IPS-NIHi11 (cell line): ENCODE data around the gene RFX3.
A peak's percentile ranks its signal among the peaks of the same experiment; 100 is the strongest.

Source experiments
- DNase-seq: peaks from one replicate; pipeline ENCODE4 v3.0.0; 2012; ENCODE audit warnings: mixed read lengths, low spot score

The RFX3 gene

DNA sequence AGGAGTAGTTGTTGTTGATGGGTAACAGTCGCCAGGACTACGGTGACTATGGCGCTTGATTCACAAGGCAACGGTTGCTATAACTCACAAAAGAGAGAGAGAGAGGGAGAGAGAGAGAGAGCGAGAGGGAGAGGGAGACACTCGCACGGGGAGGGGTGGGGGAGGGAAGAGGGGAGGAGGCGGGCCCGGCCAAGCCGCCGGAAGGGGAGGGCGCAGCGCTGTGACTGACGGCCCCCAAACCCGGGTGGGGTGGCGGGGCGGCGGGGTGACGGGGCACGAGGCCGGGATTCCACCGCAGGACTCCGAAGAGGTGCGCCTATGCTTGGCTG is at the start of gene RFX3:
TSS of gene RFX3 (minus strand) at position 166 of the 329 bp plus-strand sequence. CDS start 130,413 bp downstream, outside the sequence.
- peak; percentile 86 for DNase-seq

DNA sequence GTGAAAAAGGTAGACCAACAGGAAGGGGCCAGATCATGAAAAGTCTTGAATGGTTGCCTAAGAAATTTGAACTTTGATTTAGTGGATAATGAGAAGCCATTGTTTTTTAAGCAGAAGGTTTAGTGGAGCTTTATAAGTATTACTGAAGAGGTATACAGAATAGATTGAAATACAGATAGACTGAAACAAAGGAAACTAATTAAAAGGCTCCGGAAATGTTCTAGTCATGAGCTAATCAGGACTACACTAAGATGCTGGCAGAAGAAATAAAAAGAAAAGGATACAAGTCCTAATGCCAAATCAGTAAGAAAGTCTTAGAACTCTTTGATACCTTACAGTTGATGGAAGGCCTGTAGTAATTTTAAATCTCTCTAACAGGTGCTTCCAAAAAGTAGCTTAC is 45.7 kb upstream of the RFX3 start:
- no peak for DNase-seq

DNA sequence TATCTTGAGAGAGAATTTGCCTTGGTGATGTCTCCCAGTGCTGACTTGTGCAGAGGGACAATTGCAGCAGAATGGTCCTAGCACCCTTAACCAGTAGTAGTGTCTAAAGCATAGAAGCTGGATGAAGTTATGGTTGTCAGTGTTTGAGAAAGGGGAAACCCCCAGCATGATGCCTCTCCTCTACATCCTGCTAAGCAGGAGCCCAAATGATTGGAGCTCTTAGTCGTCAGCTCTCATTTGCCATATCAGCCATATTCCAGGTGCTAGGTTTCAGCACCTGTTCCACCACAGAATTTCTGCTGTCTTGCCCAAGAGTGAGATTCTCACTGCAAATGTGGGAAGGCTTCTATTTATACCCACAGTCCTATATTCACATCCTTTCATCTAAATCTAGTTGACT is 43.7 kb upstream of the RFX3 start:
- DNase-seq: no peak

DNA sequence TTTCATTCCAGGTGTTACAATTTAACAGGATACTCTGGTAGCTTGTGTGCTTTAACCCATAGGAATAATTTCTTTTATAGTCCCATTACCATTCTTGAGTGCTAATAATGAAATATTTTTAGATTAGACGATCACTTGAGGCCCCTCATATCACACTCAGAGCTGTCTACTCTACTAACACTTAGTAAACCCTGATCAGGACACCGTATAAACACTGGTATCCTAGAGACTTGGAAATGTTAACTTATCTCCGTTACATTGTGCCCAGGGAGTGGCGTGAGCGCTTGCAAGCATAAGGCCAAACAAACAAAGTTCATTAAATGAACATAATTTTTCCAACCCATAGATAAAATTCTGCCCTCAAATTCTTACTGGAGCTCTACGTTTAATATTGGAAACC is 42.2 kb upstream of the RFX3 start:
- DNase-seq: no peak

DNA sequence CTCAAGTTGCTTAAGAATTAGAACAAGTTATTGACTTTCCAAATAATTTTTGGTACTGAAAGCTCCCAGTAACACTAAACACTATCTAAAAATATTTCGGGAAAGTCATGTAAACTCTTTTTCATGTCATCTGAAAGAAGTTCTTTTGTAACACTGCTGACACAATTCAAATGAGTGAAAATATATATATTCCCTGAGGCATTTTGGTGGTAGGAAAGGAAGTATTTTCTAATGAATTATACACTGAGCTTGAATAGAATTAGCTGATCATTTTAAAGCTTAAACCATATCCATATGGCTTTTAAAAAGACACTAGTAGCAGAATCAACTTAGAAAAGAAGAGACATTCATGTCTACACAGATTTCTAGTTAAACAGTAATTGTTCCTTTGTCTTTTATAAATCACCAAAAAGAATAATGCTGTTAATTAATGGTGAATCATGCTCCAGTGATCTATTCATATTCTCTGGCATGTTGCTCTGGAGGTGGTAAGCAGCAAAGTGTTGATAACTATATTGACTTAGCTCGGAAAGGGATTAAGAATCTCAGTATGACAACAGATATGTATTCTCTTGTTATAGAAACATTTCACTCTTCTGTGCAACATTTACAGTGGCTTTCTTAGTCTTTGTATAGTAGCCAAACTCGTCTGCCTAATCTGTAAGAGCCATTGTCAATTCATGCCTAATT is 27.4 kb upstream of the RFX3 start:
- DNase-seq: no peak

DNA sequence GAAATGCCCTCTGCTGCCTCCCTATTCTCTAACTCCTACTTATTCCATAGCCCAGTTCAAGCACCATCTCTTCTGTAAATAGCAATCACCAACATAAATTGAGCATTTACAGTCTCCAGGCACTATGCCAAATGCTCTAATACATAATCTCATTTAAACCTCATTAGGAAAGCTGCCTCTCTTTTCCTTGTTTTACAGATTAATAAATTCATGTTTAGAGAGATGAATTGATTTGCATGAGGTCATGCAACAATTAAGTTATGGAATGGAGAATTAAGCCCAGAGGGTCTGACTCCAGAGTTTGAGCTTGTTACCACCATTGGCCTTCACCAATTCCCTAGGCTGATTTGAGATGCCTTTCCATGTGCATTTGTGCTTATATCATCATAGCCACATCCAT is 23.4 kb upstream of the RFX3 start:
- no peak for DNase-seq

DNA sequence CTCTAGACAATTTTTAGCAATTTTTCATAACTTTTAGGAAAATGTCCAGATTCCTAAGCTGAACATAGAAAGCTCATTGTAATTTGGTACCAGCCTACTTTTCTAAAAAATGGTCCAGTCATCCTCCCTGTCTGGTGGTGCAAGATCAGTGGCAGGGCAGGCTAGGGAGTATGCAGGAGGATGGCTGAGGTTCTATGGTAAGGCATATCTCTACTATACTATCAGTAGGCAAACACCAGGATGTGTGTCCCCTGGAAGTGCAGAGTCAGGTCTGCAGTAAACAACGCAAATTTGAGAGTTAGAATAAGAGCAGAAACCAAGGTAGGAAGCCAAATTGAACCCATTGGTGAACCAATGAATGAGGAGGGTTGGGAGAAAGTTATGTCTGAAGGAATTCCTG is 22.8 kb upstream of the RFX3 start:
- no peak for DNase-seq

DNA sequence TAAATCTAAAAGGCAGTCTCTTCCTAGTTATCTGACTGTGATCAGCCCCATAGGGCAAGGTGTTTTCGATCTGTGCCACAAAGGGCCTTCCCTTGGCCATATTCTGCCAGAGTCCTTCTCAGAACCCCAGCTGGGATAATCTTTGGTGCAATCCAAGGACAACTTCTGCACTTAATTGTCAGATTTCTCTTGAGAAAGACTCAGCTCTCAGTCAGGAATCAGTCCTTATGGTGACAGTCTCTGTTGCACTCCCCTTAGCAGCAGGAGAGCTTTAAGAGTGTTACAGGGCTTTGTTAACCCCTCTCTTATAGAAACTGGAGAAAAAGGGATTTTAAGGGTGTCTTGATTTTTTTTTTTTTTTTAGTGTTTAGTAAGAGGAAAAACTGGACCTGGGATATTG is 15.4 kb upstream of the RFX3 start:
- no peak for DNase-seq

DNA sequence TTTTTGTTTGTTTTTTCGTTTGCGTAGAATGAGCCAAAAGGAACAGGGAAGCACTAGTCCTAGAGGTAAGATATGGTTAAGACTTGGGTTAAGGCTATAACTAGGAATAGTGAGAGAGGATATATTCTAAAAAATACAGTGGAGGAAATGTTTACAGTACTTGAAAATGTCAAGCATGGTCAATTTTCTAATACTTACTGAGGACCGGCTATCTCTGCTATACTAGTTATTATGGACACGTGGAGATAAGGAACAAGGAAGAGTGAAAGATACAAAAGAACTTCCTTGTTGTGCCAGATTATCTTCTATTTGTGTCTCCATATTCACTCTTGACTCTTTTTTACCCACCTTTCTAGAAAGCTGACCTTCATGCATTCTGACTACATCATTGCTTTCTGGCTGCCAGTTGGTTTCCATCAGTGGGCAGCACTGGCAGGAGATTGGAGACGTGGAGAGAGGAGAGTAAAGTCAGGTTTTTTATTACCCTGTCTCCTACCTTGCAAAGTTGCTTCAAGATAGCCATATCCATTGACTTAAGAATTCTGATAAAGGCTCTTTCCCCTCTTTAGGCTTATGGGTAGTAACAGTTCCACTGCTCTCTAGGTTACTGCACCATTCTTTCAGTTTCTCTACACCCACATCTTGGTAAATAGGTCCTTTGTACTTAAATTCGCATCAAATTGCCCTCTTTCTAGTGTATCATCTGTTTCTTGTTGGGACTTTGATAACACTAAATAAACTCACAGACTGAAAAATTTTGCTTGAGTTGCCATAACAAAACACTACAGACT is 9.0 kb upstream of the RFX3 start:
- DNase-seq: no peak

DNA sequence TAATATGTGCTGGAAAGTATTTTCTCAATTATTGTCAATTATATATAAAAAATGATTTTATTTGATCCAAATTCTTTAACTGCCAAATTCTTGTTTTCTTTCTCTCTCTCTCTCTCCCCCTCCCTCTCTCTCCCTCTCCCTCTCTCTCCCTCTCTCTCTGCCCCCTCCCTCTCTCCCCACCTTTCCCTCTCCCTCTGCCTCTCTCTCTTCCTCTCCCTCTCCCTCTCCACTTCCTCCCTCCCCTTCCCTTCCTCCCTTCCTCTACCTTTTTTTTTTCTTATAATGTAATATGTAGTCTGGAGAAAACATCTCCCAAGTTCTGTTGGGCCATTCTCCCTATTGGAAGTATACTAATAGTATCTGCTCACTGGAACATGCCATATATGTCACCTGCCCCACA is 6.4 kb upstream of the RFX3 start:
- DNase-seq: no peak

DNA sequence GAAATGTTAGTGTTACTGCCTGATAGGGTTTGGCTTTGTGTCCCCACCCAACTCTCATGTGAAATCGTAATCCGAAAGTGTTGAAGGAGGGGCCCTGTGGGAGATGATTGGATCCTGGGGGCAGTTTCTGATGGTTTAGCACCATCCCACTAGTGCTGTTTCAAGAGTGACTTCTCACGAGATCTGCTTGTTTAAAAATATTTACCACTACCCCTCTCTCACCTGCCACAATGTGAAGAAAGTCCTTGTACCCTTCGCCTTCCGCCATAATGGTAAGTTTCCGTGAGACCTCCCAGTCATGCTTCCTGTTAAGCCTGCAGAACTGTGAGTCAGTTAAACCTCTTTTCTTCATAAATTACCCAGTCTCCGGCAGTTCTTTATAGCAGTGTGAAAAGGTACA is 2.6 kb upstream of the RFX3 start:
- DNase-seq: no peak

DNA sequence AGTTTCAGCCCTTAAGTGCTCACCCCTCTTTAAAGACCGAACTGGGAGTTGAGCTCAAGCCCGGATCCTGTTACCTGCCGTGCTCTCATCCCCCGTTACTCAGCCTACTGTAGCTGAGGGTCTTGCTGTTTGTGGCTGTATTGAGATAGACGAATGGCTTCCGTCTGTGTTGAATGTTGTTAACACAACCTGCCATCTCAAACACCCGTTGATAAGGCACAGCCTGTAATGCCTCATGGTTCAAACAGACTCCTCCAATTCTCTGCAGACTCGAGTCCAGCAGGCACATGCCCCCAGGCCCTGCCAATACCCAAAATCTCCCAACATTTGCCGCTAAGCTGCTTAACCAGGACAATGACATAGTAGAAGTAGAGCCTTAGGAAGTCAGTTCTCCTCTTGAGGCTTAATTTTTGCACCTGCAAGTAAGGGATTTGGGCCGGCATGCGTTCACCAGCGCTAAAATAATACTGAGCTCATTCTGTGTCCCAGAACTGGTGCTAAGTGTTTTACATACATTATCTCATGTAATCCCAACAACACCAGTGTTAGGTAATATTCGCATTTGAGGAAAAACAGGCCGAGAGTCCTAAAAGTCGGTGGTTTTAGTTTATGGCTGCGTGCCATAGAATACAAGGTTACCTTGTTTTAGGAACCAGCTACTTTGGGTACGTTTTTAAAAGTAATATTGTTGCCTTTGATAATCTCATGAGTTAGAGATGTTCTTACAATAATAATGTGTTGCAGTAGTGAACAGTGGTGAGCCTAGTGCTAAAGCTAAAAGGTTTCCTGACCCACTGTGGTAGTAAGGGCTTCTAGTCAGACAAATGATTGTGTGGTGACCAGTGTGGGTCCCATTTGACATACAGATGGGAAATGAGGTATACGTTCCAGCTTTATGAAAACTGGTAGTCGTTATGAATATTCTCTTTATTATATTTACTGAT is 1.5 kb upstream of the RFX3 start:
- no peak for DNase-seq

DNA sequence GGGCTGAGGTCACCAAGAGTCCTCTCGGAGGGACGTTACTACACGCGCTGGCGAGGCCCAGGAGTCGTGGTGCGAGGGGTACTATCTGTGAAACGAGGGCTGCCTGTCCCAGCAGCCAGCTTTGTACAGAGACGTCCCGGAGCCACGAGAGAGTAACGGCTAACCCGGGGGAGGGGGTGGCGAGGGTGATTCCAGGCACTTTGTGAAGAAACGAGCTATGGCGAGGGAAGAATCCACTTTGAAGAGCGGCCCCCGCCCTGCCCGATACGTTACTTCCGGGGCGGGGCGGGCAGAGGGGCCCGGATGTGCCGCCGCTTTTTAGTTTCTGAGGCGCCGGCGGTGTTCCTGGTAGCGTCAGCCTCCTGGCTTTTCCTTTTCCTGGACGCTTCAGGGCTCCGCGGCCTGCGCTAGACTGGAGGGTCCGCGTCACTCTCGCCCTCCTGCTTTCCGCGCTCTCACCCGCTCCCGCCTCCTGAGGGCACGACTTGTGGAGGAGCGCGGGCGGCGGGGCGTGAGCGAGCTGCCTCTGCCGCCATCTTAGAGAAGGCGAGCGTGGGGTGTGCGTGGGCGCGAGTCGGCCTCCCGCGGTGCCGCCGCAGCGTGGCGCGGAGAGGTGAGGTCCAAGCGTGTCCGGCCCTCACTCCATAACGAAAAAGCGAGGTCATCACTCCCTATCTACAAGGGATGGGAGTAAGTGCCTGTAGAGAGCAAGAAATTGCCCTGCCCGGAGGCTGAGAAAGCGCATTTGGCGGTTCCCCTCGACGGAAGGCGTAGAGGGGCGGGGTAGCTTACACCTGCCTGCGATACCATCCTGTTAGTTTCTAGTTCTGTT is 580 bp upstream of the RFX3 start:
- DNase-seq: peak; percentile 79

DNA sequence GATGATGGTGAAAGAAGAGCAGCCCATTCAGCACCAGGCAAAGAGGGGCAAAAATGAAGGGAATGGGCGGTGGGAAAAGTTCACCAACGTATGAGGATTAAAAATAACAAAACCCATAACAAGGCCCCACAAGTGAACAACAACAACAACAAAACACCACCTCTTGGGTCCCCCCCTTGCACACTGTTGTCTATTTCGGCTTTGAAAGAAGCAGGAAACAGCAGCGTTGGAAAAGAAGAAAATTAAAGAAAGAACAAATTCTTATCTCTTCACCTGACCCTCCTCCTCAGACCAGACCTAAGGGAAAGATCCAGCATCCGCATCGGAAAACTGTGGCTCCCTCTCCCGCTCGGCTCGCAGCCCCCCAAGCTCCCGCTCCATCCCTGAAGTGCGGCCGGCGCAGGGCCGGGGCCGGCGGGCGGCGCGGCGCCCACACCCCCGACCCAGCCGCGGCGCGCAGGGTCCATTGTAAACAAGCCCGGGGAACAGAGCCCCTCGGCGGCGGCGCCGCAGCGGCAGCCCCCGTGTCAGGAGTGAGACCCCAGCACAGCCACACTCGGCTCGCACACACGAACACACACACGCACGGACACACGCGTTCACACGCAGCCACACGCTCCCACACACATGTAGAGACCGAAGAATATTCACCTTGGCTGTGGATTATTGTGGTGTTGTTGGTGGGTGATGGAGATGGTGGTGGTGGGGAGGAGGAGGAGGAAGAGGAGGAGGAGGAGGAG is 535 bp downstream of the RFX3 start:
- peak; percentile 39 for DNase-seq

DNA sequence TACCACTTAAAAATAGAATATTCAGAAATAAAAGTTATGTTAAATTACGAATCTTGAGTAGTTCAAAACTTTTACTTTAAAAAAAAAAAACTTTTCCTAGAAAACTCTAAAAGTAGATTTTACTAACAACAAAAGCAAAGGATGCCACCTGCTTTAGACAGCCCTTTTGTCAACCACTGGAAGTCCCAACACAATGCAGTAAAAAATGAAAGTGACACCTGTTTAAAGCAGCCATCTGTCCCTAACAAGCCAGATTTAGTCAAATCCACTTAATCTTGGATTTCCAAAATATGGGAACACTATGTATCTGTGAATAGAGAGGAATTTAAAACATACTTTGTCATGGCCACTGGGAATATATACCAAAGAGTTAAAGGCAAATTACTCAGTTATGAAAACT is 3.8 kb downstream of the RFX3 start:
- no peak for DNase-seq

DNA sequence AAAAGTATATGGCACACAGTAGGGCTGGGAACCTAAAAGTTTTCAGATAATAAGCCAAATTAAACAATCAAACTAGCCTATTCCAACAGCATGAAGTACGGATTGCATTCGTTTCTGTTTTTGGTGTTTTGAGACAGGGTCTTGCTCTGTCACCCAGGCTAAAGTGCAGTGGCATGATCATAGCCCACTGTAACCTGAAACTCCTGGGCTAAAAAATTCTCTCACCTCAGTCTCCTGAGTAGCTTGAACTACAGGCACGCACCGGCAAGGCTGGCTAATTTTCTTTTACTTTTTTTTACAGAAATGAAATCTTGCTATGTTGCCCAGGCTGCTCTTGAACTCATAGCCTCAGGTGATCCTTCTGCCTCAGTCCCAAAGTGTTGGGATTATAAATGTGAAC is 5.2 kb downstream of the RFX3 start:
- no peak for DNase-seq

DNA sequence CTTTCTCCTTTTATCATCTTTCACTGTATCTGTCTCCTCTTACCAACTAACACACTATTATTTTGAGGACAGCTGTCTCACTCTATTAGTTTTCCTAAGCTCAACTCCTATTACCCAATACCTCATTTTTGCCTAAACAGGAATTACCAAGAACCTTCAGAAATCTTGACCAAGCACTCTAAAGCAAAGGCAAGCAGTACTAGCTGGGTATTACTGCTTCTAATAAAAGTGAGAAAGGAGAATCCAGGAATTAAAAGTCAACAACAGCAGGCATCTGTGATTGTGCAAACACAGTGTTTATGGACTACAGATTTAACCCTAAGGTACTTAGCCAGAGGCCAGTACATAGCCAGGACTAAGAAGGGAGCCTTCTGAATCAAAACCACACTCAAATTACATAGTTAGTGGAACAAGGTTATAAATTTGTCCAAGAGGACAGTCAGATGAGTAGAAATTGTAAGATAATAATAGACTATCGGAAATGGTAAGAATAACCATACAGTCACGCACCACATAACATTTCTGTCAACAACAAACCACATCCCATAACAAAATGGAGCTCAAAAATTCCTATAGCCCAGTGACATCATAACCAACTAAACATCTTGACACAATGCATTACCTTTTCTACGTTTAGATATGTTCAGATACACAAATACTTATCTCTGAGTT is 8.3 kb downstream of the RFX3 start:
- DNase-seq: no peak

DNA sequence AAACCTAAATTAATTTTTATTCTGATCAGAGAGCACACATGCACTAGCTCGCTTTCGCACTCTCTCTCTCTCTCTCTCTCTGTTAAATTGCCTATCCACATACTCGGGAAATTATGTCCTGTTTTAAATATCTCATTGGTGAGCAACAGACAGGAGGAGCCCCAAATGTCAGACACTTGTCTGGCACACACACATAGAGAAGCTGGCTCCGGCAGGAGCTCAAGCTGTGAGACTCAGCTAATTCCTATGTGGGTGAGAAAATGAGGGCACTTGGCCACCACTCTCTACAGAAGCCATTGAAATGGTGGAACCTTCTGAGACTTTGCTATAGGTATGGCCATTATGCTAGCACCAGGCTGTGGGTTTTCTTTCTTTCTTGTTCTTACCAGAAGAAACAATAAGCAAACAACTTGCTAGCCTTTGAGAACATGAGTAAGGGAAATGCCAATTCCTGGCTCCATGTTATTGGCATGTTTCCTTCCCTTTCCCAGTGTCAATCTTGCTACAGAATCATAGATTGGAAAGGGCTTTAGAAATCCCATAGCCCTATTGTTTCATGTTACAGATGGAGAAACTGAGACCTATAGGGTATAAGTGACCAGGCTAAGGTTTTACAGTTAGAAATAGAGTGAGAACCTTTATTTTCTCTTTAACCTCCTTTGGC is 9.0 kb downstream of the RFX3 start:
- no peak for DNase-seq

DNA sequence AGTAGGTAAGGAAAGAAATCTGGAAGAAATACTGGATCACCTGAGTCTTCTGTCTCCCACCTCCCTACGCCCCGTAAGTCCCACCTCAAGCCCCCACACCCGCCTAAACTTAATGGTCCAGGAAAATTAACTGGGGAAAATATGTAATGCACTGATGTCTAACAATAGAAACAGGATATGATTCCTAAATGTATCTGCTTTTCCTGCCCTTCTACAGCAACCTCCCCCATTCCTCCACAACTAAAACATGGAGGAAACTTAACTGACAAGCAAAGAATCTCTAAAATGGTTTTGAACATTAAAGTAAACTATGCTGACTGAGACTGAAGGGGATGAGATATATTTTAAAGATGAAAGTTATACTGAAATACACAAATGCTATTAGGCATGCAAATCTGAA is 10.4 kb downstream of the RFX3 start:
- no peak for DNase-seq

DNA sequence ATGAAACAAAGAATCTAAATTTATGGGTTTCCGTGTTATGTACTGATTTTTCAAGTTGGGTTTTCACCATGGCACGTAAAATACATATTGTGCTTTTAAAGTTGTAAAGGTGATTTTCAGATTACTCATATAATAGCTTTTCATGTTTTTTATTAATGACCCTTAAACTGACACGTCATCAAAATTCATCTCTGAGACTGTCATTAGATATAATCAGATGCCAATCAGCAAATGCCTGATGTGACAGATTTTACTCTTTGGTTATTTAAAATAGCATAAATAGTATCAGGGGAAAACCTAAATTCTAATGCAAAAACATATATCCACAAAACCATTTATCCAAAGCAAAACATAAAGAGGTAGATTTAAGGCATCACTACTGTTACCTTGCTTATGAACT is 11.0 kb downstream of the RFX3 start:
- no peak for DNase-seq
